Mesenchymal stem cell (in vitro differentiated cells and primary cell): Measurements from ENCODE around the gene GPRC5A.

Source experiments
- DNase-seq: peaks from one replicate; pipeline ENCODE4 v3.0.0-alpha.2; 2013
- H2AFZ ChIP-seq: one replicate; pipeline ENCODE4 v1.6.1; 2013; ENCODE audit warnings: low read depth, mild to moderate bottlenecking, control low read depth, inconsistent platforms, low read length, moderate library complexity
- H2AK5ac ChIP-seq: 2 replicates; pipeline ENCODE4 v1.6.1; 2013; ENCODE audit warnings: low read length, moderate library complexity, mild to moderate bottlenecking, inconsistent platforms; ENCODE audit not compliant: severe bottlenecking
- H2BK120ac ChIP-seq: one replicate; pipeline ENCODE4 v1.6.1; 2013; ENCODE audit warnings: low read depth, mild to moderate bottlenecking, inconsistent platforms, low read length, moderate library complexity
- H2BK12ac ChIP-seq, 2 experiments: one replicate each; pipeline ENCODE4 v1.6.1; 2013; ENCODE audit warnings: inconsistent platforms in 2 of 2, low read length in 2 of 2, mild to moderate bottlenecking in 2 of 2, moderate library complexity in 2 of 2, control low read depth in 1 of 2
- H2BK15ac ChIP-seq: one replicate; pipeline ENCODE4 v1.6.1; 2013; ENCODE audit warnings: mild to moderate bottlenecking, low read depth, inconsistent platforms; ENCODE audit not compliant: poor library complexity, severe bottlenecking
- H2BK5ac ChIP-seq: 2 replicates; pipeline ENCODE4 v1.6.1; 2013; ENCODE audit warnings: low read depth, mild to moderate bottlenecking, low read length, control low read depth, inconsistent platforms; ENCODE audit not compliant: poor library complexity, severe bottlenecking
- H3K14ac ChIP-seq, 2 experiments: one replicate each; pipeline ENCODE4 v1.6.1; 2013; ENCODE audit warnings: inconsistent platforms in 2 of 2, low read length in 2 of 2, control low read depth in 1 of 2, mild to moderate bottlenecking in 1 of 2, moderate library complexity in 1 of 2
- H3K18ac ChIP-seq, 2 experiments: one replicate each; pipeline ENCODE4 v1.6.1; 2013; ENCODE audit warnings: inconsistent platforms in 2 of 2, low read length in 2 of 2, control low read depth in 1 of 2, low read depth in 1 of 2, mild to moderate bottlenecking in 1 of 2
- H3K23ac ChIP-seq, 2 experiments: one replicate each; pipeline ENCODE4 v1.6.1; 2013; ENCODE audit warnings: inconsistent platforms in 2 of 2, low read length in 2 of 2, mild to moderate bottlenecking in 2 of 2, moderate library complexity in 2 of 2, control low read depth in 1 of 2
- H3K27ac ChIP-seq: 2 replicates; pipeline ENCODE4 v1.5.1; 2013; ENCODE audit warnings: mild to moderate bottlenecking, moderate library complexity, low read length, control low read depth, inconsistent platforms; ENCODE audit not compliant: poor library complexity, severe bottlenecking
- H3K27me3 ChIP-seq, 2 experiments: 2 replicates each; pipeline versions ENCODE4 v1.6.1 to v1.7.0; 2013; ENCODE audit warnings: low read length in 2 of 2, mild to moderate bottlenecking in 2 of 2, moderate library complexity in 2 of 2, control low read depth in 1 of 2, inconsistent platforms in 1 of 2; ENCODE audit not compliant: control insufficient read depth in 1 of 2, insufficient read depth in 1 of 2
- H3K36me3 ChIP-seq, 2 experiments: 2 replicates each; pipeline versions ENCODE4 v1.6.1 to v1.7.0; 2013; ENCODE audit warnings: low read length in 2 of 2, control low read depth in 1 of 2, inconsistent platforms in 1 of 2, low read depth in 1 of 2, mild to moderate bottlenecking in 1 of 2; ENCODE audit not compliant: insufficient read depth in 2 of 2, control insufficient read depth in 1 of 2
- H3K4ac ChIP-seq, 2 experiments: one replicate each; pipeline ENCODE4 v1.6.1; 2013; ENCODE audit warnings: inconsistent platforms in 2 of 2, low read length in 2 of 2, mild to moderate bottlenecking in 2 of 2, moderate library complexity in 2 of 2, control low read depth in 1 of 2, low read depth in 1 of 2
- H3K4me1 ChIP-seq: 2 replicates; pipeline ENCODE4 v1.6.1; 2013; ENCODE audit warnings: low read depth, low read length, control low read depth; ENCODE audit not compliant: control insufficient read depth, insufficient read depth
- H3K4me2 ChIP-seq: 2 replicates; pipeline ENCODE4 v1.6.1; 2013; ENCODE audit warnings: low read length, mild to moderate bottlenecking, inconsistent platforms; ENCODE audit not compliant: poor library complexity, severe bottlenecking
- H3K4me3 ChIP-seq, 2 experiments: 2 replicates each; pipeline versions ENCODE4 v1.5.1 to v1.7.0; 2013; ENCODE audit warnings: low read length in 2 of 2, mild to moderate bottlenecking in 2 of 2, control low read depth in 1 of 2, low read depth in 1 of 2; ENCODE audit not compliant: insufficient read depth in 1 of 2
- H3K79me1 ChIP-seq: replicated peaks from 2 replicates; pipeline ENCODE4 v1.6.1; 2013; ENCODE audit warnings: mild to moderate bottlenecking, control low read depth, low read length, inconsistent platforms; ENCODE audit not compliant: poor library complexity, severe bottlenecking
- H3K9ac ChIP-seq: 2 replicates; pipeline ENCODE4 v1.7.0; 2013; ENCODE audit warnings: mild to moderate bottlenecking, low read length, moderate library complexity
- H3K9me3 ChIP-seq: 2 replicates; pipeline ENCODE4 v1.7.0; 2013; ENCODE audit warnings: mild to moderate bottlenecking, low read length; ENCODE audit not compliant: control insufficient read depth
- H4K8ac ChIP-seq: one replicate; pipeline ENCODE4 v1.6.1; 2013; ENCODE audit warnings: inconsistent platforms, mild to moderate bottlenecking, low read length, moderate library complexity
- H4K91ac ChIP-seq: one replicate; pipeline ENCODE4 v1.6.1; 2013; ENCODE audit warnings: mild to moderate bottlenecking, low read length, inconsistent platforms
- whole genome bisulfite sequencing: methylation state at CpG from one replicate; pipeline ENCODE4 v1.1.7; 2013; ENCODE audit warnings: mixed read lengths; 5-methylcytosine and 5-hydroxymethylcytosine counted together

Gene GPRC5A

DNA sequence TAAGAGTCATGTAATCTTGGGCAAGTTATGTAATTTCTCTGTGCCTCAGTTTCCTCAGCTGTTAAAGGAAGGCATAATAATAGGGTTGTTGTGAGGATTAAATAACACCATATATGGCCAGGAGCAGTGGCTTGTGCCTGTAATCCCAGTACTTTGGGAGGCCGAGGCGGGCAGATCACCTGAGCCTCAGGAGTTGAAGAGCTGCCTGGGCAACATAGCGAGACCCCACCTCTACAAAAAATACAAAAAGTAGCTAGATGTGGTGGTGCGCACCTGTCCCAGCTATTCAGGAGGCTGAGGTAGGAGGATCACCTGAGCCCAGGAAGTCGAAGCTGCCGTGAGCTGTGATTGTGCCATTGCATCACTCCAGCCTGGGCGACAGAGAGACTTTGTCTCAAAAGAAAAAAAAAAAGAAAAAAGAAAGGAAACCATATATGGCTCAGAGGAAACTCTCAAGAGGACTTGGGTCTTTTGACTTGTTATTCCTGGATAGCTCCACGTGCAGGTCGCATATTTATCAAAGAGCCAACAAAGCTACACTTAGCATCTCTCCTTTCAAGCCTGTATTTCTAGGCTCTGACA, 6.9 kb downstream of the GPRC5A start:
- H2BK120ac ChIP-seq = no peak overlapping the region
- WGBS = 95% methylated on average over 9 of the region's 9 CpGs
- no peak overlapping the region for H2BK5ac ChIP-seq
- peaks cover 10% of the 10 kb centered on the region for H3K79me1 ChIP-seq
- no peak overlapping the region for H3K4me3 ChIP-seq
- peak overlapping the region; percentile 96 for H2AK5ac ChIP-seq
- H2BK12ac ChIP-seq = peak overlapping the region; percentile 54 to 91
- peak overlapping the region; percentile 56 for H3K27ac ChIP-seq
- DNase-seq = no peak
- H3K14ac ChIP-seq = peak overlapping the region in 1 of 2 experiments; percentile 62
- peak overlapping the region; percentile 24 for H3K9ac ChIP-seq
- no peaks in the 10 kb centered on the region for H3K9me3 ChIP-seq
- H2AFZ ChIP-seq = no peak overlapping the region
- H4K8ac ChIP-seq = peak overlapping the region; percentile 48
- no peaks in the 10 kb centered on the region for H3K27me3 ChIP-seq
- H3K4me1 ChIP-seq = peaks cover 24% of the 10 kb centered on the region
- no peak overlapping the region for H3K23ac ChIP-seq
- H3K36me3 ChIP-seq = no peaks in the 10 kb centered on the region
- peak overlapping the region; percentile 55 for H4K91ac ChIP-seq
- H3K4ac ChIP-seq = peak overlapping the region; percentile 28 to 29
- H2BK15ac ChIP-seq = no peak overlapping the region
- H3K4me2 ChIP-seq = no peak overlapping the region
- no peak overlapping the region for H3K18ac ChIP-seq

DNA sequence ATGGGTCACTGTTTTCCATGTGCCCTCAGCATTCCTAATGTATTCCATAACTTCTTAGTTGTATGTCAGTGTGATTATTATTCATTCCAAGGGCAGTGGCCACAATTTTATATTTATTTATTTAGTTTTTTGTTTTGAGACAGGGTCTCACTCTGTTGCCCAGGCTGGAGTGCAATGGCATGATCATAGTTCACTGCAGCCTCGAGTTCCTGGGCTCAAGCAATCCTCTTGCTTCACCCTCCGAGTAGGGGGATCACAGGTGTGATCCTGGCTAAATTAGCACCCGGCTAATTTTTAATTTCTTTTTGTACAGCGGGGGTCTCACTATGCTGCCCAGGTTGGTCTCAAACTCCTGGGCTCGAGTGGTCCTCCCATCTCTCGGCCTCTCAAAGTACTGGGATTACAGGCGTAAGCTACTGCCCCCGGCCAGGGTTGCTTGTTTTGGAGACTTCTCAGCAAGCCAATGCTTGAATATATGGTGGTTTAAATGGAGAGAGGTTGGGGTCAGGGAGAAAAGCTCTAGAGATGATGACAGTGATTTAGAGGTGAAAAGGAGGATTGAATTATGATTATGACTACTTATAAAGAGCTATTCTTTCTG, 7.6 kb downstream of the GPRC5A start:
- Histone ChIP-seq H3K4me3 (peak overlapping the region in 1 of 2 experiments; percentile 3), H3K18ac (peak overlapping the region; percentile 37 to 82), H2BK12ac (peak overlapping the region; percentile 38 to 91), H2AFZ (no peak overlapping the region), H3K4me2 (no peak overlapping the region), H3K36me3 (no peaks in the 10 kb centered on the region), H3K9me3 (no peaks in the 10 kb centered on the region), H3K9ac (peak overlapping the region; percentile 85), H3K27ac (peak overlapping the region; percentile 69), H4K91ac (no peak overlapping the region), H3K14ac (no peak overlapping the region), H2BK5ac (no peak overlapping the region), H3K4me1 (peaks cover 24% of the 10 kb centered on the region), H3K27me3 (no peaks in the 10 kb centered on the region), H3K4ac (peak overlapping the region in 1 of 2 experiments; percentile 81), H4K8ac (peak overlapping the region; percentile 35), H2BK15ac (no peak overlapping the region), H2AK5ac (no peak overlapping the region), H3K79me1 (peaks cover 17% of the 10 kb centered on the region), H2BK120ac (peak overlapping the region; percentile 27), H3K23ac (no peak overlapping the region)
- DNase-seq = no peak
- WGBS = 93% methylated on average over 8 of the region's 8 CpGs

DNA sequence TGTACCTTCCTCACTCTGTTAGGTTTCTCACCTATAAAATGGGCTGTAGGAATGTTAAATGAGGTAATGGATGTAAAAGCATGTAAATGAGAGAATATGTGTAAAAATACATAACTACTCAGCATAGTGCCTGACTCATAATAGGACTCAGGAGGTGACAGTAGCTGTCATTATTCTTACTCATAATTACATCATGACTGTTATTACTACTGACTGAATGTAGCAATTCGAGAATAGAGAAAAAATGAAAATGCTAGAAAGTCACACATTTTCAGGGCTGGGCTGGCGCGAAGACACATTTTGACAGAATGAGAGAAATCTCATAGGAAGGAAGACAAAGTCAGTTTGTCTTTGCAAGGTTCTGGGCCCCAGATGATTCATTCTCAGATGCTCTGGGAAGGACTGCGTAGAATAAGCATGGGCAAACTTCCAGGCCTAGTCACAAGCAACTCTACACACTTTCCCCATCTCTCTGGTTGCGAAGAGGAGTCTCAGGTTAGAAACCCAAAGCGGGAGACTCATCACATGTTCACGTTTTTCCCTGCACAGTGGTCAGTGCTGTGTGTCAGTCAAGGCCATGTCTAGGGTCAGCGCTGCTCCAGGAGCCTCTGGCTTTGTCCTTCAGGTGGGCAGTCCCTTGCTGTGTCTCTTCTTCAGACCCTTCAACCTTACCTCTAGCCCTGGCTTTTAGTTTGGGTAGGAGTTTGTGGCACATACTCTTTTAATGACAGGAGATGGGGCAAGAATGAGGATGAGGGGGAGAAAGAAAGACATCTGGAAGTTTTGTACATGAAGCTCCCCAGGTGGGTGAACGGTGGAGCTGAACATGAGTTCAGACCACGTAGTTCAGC, 8.4 kb downstream of the GPRC5A start:
- peak; percentile 97 for DNase-seq
- Histone ChIP-seq H3K27me3 (no peaks in the 10 kb centered on the region), H3K36me3 (no peaks in the 10 kb centered on the region), H3K14ac (peak overlapping the region in 1 of 2 experiments; percentile 0), H3K18ac (peak overlapping the region; percentile 37 to 69), H3K4me2 (no peak overlapping the region), H2BK12ac (peak overlapping the region; percentile 65 to 77), H3K9me3 (no peaks in the 10 kb centered on the region), H2AK5ac (peak overlapping the region; percentile 81), H4K91ac (peak overlapping the region; percentile 70), H3K23ac (no peak overlapping the region), H3K4ac (peak overlapping the region; percentile 86 to 94), H3K4me3 (peak overlapping the region in 1 of 2 experiments; percentile 59), H4K8ac (peak overlapping the region; percentile 73), H2BK120ac (peak overlapping the region; percentile 80), H2BK15ac (peak overlapping the region; percentile 39), H3K9ac (peak overlapping the region; percentile 85), H3K79me1 (peaks cover 21% of the 10 kb centered on the region), H3K27ac (peak overlapping the region; percentile 69), H2BK5ac (peak overlapping the region; percentile 22), H3K4me1 (peaks cover 24% of the 10 kb centered on the region), H2AFZ (no peak overlapping the region)
- WGBS = 30% methylated on average over 10 of the region's 10 CpGs

DNA sequence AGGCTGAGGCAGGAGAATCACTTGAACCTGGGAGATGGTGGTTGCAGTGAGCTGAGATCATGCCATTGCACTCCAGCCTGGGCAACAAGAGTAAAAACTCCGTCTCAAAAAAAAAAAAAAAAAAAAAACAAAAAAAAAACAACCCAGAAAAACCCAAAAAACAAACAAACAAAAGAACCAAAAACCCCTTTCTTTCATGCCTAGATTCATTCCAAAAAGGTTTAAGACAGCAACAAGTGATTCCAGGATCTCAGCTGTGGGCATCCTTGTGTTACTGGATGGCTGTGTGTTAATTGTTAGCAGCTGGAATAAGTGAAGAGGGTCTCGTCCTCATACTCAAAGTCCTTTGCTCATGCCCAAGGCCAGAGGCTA, 9.4 kb downstream of the GPRC5A start:
- H3K18ac ChIP-seq = peak overlapping the region; percentile 82 to 95
- H3K27ac ChIP-seq = peak overlapping the region; percentile 22
- H3K9ac ChIP-seq = peak overlapping the region; percentile 91
- peaks cover 24% of the 10 kb centered on the region for H3K4me1 ChIP-seq
- H2BK15ac ChIP-seq = peak overlapping the region; percentile 99
- H4K8ac ChIP-seq = peak overlapping the region; percentile 78
- H3K4me3 ChIP-seq = no peak overlapping the region
- H2BK120ac ChIP-seq = peak overlapping the region; percentile 54
- no peaks in the 10 kb centered on the region for H3K9me3 ChIP-seq
- peak overlapping the region; percentile 97 to 98 for H2BK12ac ChIP-seq
- H3K27me3 ChIP-seq = no peaks in the 10 kb centered on the region
- no peak overlapping the region for H2AFZ ChIP-seq
- no peaks in the 10 kb centered on the region for H3K36me3 ChIP-seq
- H4K91ac ChIP-seq = no peak overlapping the region
- no peak overlapping the region for H3K4me2 ChIP-seq
- no peak overlapping the region for H3K23ac ChIP-seq
- H2AK5ac ChIP-seq = peak overlapping the region; percentile 43
- H2BK5ac ChIP-seq = no peak overlapping the region
- DNase-seq = no peak
- WGBS = 0% methylated on average over 1 of the region's 2 CpGs
- peak overlapping the region in 1 of 2 experiments; percentile 95 for H3K4ac ChIP-seq
- H3K14ac ChIP-seq = peak overlapping the region in 1 of 2 experiments; percentile 68
- peaks cover 22% of the 10 kb centered on the region for H3K79me1 ChIP-seq
